ENCODE measurements around the gene LRRC9. TPM values are rescaled to one million over a fixed set of nuclear protein-coding genes. Genes with fewer than 3 reads are reported as not detected.

LRRC9 gene
- total RNA-seq, 1 donor from 2014 or later, result 1.3 TPM

DNA sequence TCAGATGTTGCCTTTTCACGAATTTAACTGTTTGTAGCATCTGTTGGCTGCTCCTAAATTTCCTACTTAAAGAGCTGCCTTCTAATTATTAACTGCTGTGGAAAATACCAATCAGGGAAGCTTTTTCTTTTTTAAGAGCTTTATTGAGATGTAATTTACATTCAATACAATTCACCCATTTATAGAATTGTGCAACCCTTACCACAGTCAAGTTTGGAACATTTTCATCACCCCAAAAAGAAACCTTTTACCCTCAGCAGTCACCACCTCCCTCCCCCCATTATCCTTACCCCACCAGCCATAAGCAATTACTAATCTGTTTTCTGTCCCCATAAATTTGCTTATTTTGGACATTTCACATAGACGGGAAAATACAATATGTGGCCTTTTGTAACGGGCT is 173.1 kb downstream of the LRRC9 start:
- Mint-ChIP-seq H3K27me3 (ENCODE audit: unreplicated experiment) (peaks cover 8% of the 10 kb centered on the region), H3K27ac (ENCODE audit: unreplicated experiment) (peak overlapping the region; percentile 95), H3K9me3 (ENCODE audit: unreplicated experiment) (peaks cover 7% of the 10 kb centered on the region), H3K4me1 (ENCODE audit: low read depth, unreplicated experiment) (peaks cover 45% of the 10 kb centered on the region), H3K36me3 (ENCODE audit: unreplicated experiment) (peaks cover 10% of the 10 kb centered on the region), H3K4me3 (ENCODE audit: unreplicated experiment) (peak overlapping the region; percentile 98)
- DNase-seq, result no peak
- TF ChIP-seq, protein P1, sequence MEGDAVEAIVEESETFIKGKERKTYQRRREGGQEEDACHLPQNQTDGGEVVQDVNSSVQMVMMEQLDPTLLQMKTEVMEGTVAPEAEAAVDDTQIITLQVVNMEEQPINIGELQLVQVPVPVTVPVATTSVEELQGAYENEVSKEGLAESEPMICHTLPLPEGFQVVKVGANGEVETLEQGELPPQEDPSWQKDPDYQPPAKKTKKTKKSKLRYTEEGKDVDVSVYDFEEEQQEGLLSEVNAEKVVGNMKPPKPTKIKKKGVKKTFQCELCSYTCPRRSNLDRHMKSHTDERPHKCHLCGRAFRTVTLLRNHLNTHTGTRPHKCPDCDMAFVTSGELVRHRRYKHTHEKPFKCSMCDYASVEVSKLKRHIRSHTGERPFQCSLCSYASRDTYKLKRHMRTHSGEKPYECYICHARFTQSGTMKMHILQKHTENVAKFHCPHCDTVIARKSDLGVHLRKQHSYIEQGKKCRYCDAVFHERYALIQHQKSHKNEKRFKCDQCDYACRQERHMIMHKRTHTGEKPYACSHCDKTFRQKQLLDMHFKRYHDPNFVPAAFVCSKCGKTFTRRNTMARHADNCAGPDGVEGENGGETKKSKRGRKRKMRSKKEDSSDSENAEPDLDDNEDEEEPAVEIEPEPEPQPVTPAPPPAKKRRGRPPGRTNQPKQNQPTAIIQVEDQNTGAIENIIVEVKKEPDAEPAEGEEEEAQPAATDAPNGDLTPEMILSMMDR (IDR thresholded peaks at IDR 0.05; ENCODE audit: partially characterized antibody, unreplicated experiment), result no peak

DNA sequence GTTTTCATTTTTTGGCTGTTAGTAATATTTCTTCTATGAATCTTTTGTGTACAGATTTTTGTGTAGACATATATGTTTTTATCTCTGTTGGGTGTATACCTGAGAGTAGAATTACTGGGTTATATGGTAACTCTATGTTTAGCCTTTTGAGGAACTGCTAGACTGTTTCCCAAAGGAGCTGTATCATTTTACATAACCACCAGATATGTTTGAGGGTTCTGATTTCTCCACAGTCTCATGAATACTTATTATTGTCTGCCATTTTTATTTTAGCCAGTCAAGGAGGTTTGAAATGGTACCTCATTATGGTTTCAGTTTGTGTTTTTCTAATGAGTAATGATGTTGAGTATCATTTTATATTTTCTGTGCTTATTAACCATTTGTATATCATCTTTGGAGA is 173.7 kb downstream of the LRRC9 start:
- peaks cover 8% of the 10 kb centered on the region for H3K27me3 Mint-ChIP-seq (ENCODE audit: unreplicated experiment)
- TF ChIP-seq, protein P1 (IDR thresholded peaks at IDR 0.05; ENCODE audit: partially characterized antibody, unreplicated experiment), result no peak
- peak overlapping the region; percentile 95 for H3K27ac Mint-ChIP-seq (ENCODE audit: unreplicated experiment)
- no peak for DNase-seq
- peaks cover 44% of the 10 kb centered on the region for H3K4me1 Mint-ChIP-seq (ENCODE audit: low read depth, unreplicated experiment)
- peak overlapping the region; percentile 98 for H3K4me3 Mint-ChIP-seq (ENCODE audit: unreplicated experiment)
- H3K9me3 Mint-ChIP-seq (ENCODE audit: unreplicated experiment), result peaks cover 7% of the 10 kb centered on the region
- peaks cover 12% of the 10 kb centered on the region for H3K36me3 Mint-ChIP-seq (ENCODE audit: unreplicated experiment)

DNA sequence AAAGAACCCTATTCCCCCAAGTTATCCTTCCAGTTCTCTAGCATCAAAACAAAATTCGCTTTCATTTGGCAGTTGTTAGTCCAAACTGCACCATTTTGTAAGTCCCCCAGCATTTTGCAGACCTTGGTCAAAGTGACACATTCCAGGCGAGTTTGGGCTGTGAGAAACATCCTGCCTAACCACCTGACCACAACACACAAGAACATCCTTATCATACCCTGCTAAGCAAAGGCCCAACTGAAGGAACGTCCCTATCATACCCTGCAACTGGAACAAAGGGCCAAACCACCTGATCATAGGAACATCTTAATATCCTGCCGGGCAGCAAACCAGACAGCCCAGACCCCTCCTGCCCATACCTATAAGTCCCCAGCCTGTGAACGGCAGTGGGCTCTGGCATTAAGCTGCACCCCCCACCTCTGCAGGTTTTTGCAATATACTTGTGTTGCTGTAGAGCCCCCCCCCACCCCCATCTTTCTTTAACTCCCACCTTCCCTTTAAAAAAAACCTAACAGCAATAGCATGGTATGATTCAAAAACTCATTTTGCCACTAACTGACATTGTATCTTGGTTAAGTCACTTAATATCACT is 174.5 kb downstream of the LRRC9 start:
- peaks cover 36% of the 10 kb centered on the region for H3K4me1 Mint-ChIP-seq (ENCODE audit: low read depth, unreplicated experiment)
- peaks cover 8% of the 10 kb centered on the region for H3K27me3 Mint-ChIP-seq (ENCODE audit: unreplicated experiment)
- H3K36me3 Mint-ChIP-seq (ENCODE audit: unreplicated experiment), result peaks cover 12% of the 10 kb centered on the region
- H3K4me3 Mint-ChIP-seq (ENCODE audit: unreplicated experiment), result peak overlapping the region; percentile 98
- peak overlapping the region; percentile 63 for H3K27ac Mint-ChIP-seq (ENCODE audit: unreplicated experiment)
- DNase-seq, result no peak
- TF ChIP-seq, protein P1 (IDR thresholded peaks at IDR 0.05; ENCODE audit: partially characterized antibody, unreplicated experiment), result no peak
- H3K9me3 Mint-ChIP-seq (ENCODE audit: unreplicated experiment), result peaks cover 7% of the 10 kb centered on the region

DNA sequence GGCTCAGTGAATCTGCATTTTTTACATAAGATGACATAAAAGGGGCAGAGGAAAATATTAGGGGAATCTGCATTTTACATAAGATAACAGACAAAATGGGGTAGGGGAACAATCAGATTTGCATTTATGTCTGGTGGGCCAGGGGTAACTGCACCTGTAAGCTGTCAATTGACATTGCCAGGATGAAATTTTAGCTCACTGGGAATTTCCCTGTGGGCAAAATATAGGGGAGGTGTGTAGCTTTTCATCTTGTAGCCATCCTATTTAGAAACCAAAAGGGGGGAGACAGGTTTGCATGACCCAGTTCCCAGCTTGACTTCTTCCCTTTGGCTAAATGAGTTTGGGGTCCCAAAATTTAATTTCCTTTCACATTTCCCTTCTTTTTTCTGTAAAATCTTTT is 175.3 kb downstream of the LRRC9 start:
- DNase-seq, result no peak
- TF ChIP-seq, protein P1 (IDR thresholded peaks at IDR 0.05; ENCODE audit: partially characterized antibody, unreplicated experiment), result no peak
- Mint-ChIP-seq H3K27me3 (ENCODE audit: unreplicated experiment) (peaks cover 8% of the 10 kb centered on the region), H3K4me3 (ENCODE audit: unreplicated experiment) (peak overlapping the region; percentile 69), H3K27ac (ENCODE audit: unreplicated experiment) (no peak overlapping the region), H3K36me3 (ENCODE audit: unreplicated experiment) (peaks cover 12% of the 10 kb centered on the region), H3K9me3 (ENCODE audit: unreplicated experiment) (peaks cover 7% of the 10 kb centered on the region), H3K4me1 (ENCODE audit: low read depth, unreplicated experiment) (peaks cover 36% of the 10 kb centered on the region)

DNA sequence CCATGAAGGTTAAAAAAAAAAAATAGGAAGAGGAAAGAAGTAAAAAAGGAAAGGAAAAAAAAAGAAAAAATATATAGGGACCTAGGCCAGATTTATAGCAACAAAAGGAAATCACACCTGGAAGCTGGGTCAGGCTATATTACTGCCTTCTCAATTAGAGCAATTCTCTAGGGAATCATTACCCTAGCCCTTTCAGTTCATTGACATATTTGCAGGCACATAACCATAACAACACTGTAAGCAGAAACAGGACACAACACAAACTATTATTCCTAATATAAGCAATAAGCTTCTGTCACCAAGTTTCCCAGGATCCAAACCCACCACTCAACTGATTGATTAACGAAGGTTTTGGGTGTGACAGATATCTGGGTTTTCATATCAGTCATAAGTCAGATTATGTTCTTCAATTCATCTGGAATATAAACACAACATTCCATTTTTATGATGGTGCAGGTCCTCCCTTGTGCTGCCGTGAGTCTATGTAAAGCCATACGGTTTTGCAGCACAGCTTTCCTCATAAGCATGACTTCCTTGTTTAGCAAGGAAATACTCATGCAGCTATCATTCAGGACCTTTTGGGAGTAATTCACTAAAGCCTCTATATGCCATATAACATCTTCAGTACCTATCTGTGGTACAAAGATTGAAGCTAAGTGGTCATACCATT is 176.0 kb downstream of the LRRC9 start:
- H3K27me3 Mint-ChIP-seq (ENCODE audit: unreplicated experiment), result peaks cover 8% of the 10 kb centered on the region
- H3K4me3 Mint-ChIP-seq (ENCODE audit: unreplicated experiment), result peak overlapping the region; percentile 57
- H3K27ac Mint-ChIP-seq (ENCODE audit: unreplicated experiment), result no peak overlapping the region

More for the DNA sequence above, 176.0 kb downstream of the LRRC9 start:
- no peak for DNase-seq
- TF ChIP-seq, protein P1 (IDR thresholded peaks at IDR 0.05; ENCODE audit: partially characterized antibody, unreplicated experiment), result no peak
- Mint-ChIP-seq H3K36me3 (ENCODE audit: unreplicated experiment) (peaks cover 12% of the 10 kb centered on the region), H3K4me1 (ENCODE audit: low read depth, unreplicated experiment) (peaks cover 32% of the 10 kb centered on the region), H3K9me3 (ENCODE audit: unreplicated experiment) (peaks cover 7% of the 10 kb centered on the region)

Data from glutamatergic neuron (in vitro differentiated cells).